GM06990 (cell line): ENCODE data around the gene TMEM135.

Experiments
- DNase-seq: peaks from one replicate; pipeline ENCODE4 v3.0.0-alpha.2; 2011; ENCODE audit not compliant: insufficient read length; ENCODE audit errors: extremely low read depth
- H3K27me3 ChIP-seq: replicated peaks from 2 replicates; pipeline ENCODE4 v1.6.0; 2011; ENCODE audit warnings: low read length; ENCODE audit not compliant: control insufficient read depth, insufficient read depth
- H3K36me3 ChIP-seq: 2 replicates; pipeline ENCODE4 v1.5.1; 2011; ENCODE audit warnings: low read length; ENCODE audit not compliant: control insufficient read depth, insufficient read depth
- H3K4me3 ChIP-seq: replicated peaks from 2 replicates; pipeline ENCODE4 v1.5.1; 2011; ENCODE audit warnings: low read depth, mild to moderate bottlenecking, control low read depth, low read length
- TF ChIP-seq, protein P1 (sequence below): IDR thresholded peaks from 2 replicates; pipeline ENCODE4 v1.5.1; 2011; ENCODE audit warnings: low read length, control low read depth, mild to moderate bottlenecking, inconsistent platforms; ENCODE audit not compliant: insufficient read depth, poor library complexity, severe bottlenecking

Gene TMEM135

GRCh38 chr11:87329172-87329571, 291.4 kb downstream of the TMEM135 start:
- DNase-seq: no peak
- H3K36me3 ChIP-seq: no peaks in the 10 kb centered on the region
- H3K27me3 ChIP-seq: no peaks in the 10 kb centered on the region
- TF ChIP-seq, protein P1, sequence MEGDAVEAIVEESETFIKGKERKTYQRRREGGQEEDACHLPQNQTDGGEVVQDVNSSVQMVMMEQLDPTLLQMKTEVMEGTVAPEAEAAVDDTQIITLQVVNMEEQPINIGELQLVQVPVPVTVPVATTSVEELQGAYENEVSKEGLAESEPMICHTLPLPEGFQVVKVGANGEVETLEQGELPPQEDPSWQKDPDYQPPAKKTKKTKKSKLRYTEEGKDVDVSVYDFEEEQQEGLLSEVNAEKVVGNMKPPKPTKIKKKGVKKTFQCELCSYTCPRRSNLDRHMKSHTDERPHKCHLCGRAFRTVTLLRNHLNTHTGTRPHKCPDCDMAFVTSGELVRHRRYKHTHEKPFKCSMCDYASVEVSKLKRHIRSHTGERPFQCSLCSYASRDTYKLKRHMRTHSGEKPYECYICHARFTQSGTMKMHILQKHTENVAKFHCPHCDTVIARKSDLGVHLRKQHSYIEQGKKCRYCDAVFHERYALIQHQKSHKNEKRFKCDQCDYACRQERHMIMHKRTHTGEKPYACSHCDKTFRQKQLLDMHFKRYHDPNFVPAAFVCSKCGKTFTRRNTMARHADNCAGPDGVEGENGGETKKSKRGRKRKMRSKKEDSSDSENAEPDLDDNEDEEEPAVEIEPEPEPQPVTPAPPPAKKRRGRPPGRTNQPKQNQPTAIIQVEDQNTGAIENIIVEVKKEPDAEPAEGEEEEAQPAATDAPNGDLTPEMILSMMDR: no peak
- H3K4me3 ChIP-seq: no peak overlapping the region

GRCh38 chr11:87330187-87330601, 292.5 kb downstream of the TMEM135 start:
- H3K27me3 ChIP-seq: no peaks in the 10 kb centered on the region
- DNase-seq: no peak
- H3K36me3 ChIP-seq: no peaks in the 10 kb centered on the region
- TF ChIP-seq, protein P1: no peak
- H3K4me3 ChIP-seq: no peak overlapping the region

- DNase-seq: no peak
- TF ChIP-seq, protein P1: no peak
- H3K4me3 ChIP-seq: no peak overlapping the region
Observed at GRCh38 chr11:87331273-87331672, 293.5 kb downstream of the TMEM135 start.

GRCh38 chr11:87338046-87338639, 300.4 kb downstream of the TMEM135 start:
- Histone ChIP-seq H3K36me3 (no peaks in the 10 kb centered on the region), H3K27me3 (no peaks in the 10 kb centered on the region), H3K4me3 (no peak overlapping the region)
- TF ChIP-seq, protein P1: no peak
- no peak for DNase-seq

More at GRCh38 chr11:87331273-87331672, 293.5 kb downstream of the TMEM135 start:
- Histone ChIP-seq H3K36me3 (no peaks in the 10 kb centered on the region), H3K27me3 (no peaks in the 10 kb centered on the region)

DNA sequence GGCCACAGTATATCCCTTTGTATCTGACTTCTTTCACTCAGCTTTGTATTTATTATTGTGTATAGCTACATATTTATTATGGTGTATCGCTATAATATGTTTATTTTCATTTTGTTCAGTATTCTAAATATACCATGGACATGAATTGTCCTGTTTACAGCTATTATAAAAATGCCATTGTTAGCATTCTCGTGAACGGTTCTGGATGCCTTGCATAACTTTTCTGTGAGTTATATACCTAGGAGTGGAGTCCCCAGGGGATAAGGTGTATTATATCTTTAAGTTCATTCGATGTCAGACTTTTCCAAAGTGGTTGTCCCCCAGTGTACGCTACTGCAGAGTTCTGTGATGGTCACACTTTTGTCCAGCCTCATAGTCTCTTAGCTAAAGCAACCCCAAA, 301.7 kb downstream of the TMEM135 start:
- TF ChIP-seq, protein P1: no peak
- H3K4me3 ChIP-seq: no peak overlapping the region
- H3K27me3 ChIP-seq: no peaks in the 10 kb centered on the region
- no peak for DNase-seq
- no peaks in the 10 kb centered on the region for H3K36me3 ChIP-seq

DNA sequence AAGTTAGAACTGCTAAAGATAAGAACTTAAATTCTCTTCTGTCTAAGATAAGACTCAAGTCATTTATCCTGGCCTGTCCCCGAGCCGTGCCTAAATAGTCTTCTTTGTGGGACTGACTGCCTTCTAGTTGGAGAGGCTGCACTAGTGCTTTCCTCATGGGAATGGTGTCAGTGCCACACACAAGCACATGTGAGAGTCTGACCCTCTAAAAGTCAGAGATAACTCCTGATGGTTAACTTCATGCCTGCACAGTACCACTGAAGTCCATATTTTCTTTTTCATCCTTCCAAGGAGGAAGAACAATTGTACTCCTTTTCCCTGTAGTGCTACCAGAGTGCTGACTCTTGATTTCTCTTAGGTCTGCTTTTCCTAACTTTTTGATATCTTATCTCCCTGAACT, 309.7 kb downstream of the TMEM135 start:
- no peak for DNase-seq
- no peaks in the 10 kb centered on the region for H3K36me3 ChIP-seq
- no peaks in the 10 kb centered on the region for H3K27me3 ChIP-seq
- no peak overlapping the region for H3K4me3 ChIP-seq
- TF ChIP-seq, protein P1: no peak
